ENCODE data around the gene SYNPO.

The SYNPO gene

GRCh38 chr5:150607105-150607504 lies 33.4 kb upstream of the SYNPO start:
- no peak for DNase-seq

GRCh38 chr5:150607991-150608390 lies 32.5 kb upstream of the SYNPO start:
- no peak for DNase-seq

GRCh38 chr5:150608991-150609390 lies 31.5 kb upstream of the SYNPO start:
- DNase-seq = no peak

- no peak for DNase-seq
Observed at GRCh38 chr5:150609843-150610584, 30.4 kb upstream of the SYNPO start.

GRCh38 chr5:150611026-150611425 lies 29.4 kb upstream of the SYNPO start:
- no peak for DNase-seq

- DNase-seq = no peak
Observed at GRCh38 chr5:150612405-150612804, 28.1 kb upstream of the SYNPO start.

GRCh38 chr5:150612905-150613670 lies 27.4 kb upstream of the SYNPO start:
- no peak for DNase-seq

GRCh38 chr5:150613991-150614660 lies 26.3 kb upstream of the SYNPO start:
- no peak for DNase-seq

- no peak for DNase-seq
Observed at GRCh38 chr5:150614661-150615060, 25.8 kb upstream of the SYNPO start.

GRCh38 chr5:150615141-150615699 lies 25.2 kb upstream of the SYNPO start:
- DNase-seq = no peak

GRCh38 chr5:150616024-150616470 lies 24.4 kb upstream of the SYNPO start:
- no peak for DNase-seq

- no peak for DNase-seq
Observed at GRCh38 chr5:150616506-150616905, 24.0 kb upstream of the SYNPO start.

- no peak for DNase-seq
Observed at GRCh38 chr5:150618163-150618562, 22.3 kb upstream of the SYNPO start.

- DNase-seq = no peak
Observed at GRCh38 chr5:150618588-150619281, 21.7 kb upstream of the SYNPO start.

GRCh38 chr5:150619359-150620230 lies 20.9 kb upstream of the SYNPO start:
- peak; percentile 68 for DNase-seq

- DNase-seq = no peak
Observed at GRCh38 chr5:150621301-150621700, 19.2 kb upstream of the SYNPO start.

GRCh38 chr5:150622157-150622556 lies 18.3 kb upstream of the SYNPO start:
- no peak for DNase-seq

- no peak for DNase-seq
Observed at GRCh38 chr5:150623152-150623877, 17.1 kb upstream of the SYNPO start.

GRCh38 chr5:150623878-150624216 lies 16.6 kb upstream of the SYNPO start:
- no peak for DNase-seq

GRCh38 chr5:150624334-150625163 lies 15.9 kb upstream of the SYNPO start:
- DNase-seq = no peak
